ENCODE measurements around the gene CDK14.

The CDK14 gene

GRCh38 chr7:91242097-91242844, 646.1 kb downstream of the CDK14 start:
- no peak for DNase-seq

- no peak for DNase-seq
Measured at GRCh38 chr7:91243591-91244301, 647.6 kb downstream of the CDK14 start.

- DNase-seq: no peak
Measured at GRCh38 chr7:91247500-91247899, 651.4 kb downstream of the CDK14 start.

- no peak for DNase-seq
Measured at GRCh38 chr7:91248996-91249395, 652.9 kb downstream of the CDK14 start.

GRCh38 chr7:91249506-91250233, 653.5 kb downstream of the CDK14 start:
- DNase-seq: no peak

- DNase-seq: no peak
Measured at GRCh38 chr7:91250706-91251105, 654.6 kb downstream of the CDK14 start.

- DNase-seq: no peak
Measured at GRCh38 chr7:91251877-91252276, 655.8 kb downstream of the CDK14 start.
